HEK293 (cell line): ENCODE measurements around the gene PIP4K2A.

Source experiments
- CTCF ChIP-seq: fragments of 450-650 bp; formaldehyde crosslinking; IDR thresholded peaks from 2 replicates; pipeline ENCODE4 v1.5.1; 2016; ENCODE audit warnings: missing biosample characterization, missing genetic modification characterization
- HOXA7 ChIP-seq: sonication (generic); formaldehyde crosslinking; IDR thresholded peaks from 2 replicates; pipeline ENCODE4 v1.8.1; 2022; ENCODE audit warnings: missing genetic modification reagents, borderline replicate concordance
- TCF7L2 ChIP-seq: IDR thresholded peaks from 2 replicates; pipeline ENCODE4 v1.6.1; 2011; ENCODE audit warnings: low read depth, mild to moderate bottlenecking, inconsistent platforms, low read length, moderate library complexity, borderline replicate concordance
- ZNF639 ChIP-seq: fragments of 450-650 bp; formaldehyde crosslinking; IDR thresholded peaks from 2 replicates; pipeline ENCODE4 v1.5.1; 2016; ENCODE audit warnings: missing biosample characterization, missing genetic modification characterization
- ZNF768 ChIP-seq: fragments of 450-650 bp; formaldehyde crosslinking; IDR thresholded peaks from 2 replicates; pipeline ENCODE4 v1.5.1; 2018; ENCODE audit warnings: missing biosample characterization, mild to moderate bottlenecking, missing genetic modification characterization

GRCh38 chr10:22560096-22560912 is 154.1 kb downstream of the PIP4K2A start:
- TF ChIP-seq ZNF639 (no peak), HOXA7 (no peak), TCF7L2 (no peak), CTCF (tag by site-specific recombination) (no peak), ZNF768 (tag by site-specific recombination) (no peak)
